NT2/D1 (cell line): ENCODE results near the gene CHCHD10.

Experiments used
- YY1 ChIP-seq: IDR thresholded peaks from 2 replicates; pipeline ENCODE4 v1.6.1; 2011; ENCODE audit not compliant: insufficient read length, insufficient read depth
- ZNF274 ChIP-seq: IDR thresholded peaks from 2 replicates; pipeline ENCODE4 v1.6.1; 2011; ENCODE audit warnings: mild to moderate bottlenecking, low read depth, low read length

DNA sequence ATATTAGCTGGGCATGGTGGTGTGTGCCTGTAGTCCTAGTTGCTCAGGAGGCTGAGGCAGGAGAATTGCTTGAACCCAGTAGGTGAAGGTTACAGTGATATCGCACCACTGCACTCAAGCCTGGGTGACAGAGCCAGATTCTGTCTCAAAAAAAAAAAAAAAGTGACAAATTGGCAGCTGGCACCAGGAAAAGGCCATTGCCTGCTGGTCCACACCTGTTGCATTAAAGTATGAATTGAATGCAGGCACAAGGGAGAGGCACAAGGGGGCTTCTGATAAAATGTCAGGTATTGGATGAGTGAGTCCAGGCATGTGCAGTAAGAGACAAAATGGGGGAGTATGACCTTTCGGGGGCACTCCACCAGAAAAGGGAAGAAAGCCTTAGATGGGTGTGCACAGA is 45.0 kb downstream of the CHCHD10 start:
- TF ChIP-seq YY1, result no peak
- no peak for TF ChIP-seq ZNF274
